ENCODE data around the gene ABCA5. TPM values are rescaled to one million over a fixed set of nuclear protein-coding genes. Genes with fewer than 3 reads are reported as not detected.

Gene ABCA5
- total and polyA plus RNA-seq, 4 donors: 18.7 to 84.4 (median 48.8) TPM

DNA sequence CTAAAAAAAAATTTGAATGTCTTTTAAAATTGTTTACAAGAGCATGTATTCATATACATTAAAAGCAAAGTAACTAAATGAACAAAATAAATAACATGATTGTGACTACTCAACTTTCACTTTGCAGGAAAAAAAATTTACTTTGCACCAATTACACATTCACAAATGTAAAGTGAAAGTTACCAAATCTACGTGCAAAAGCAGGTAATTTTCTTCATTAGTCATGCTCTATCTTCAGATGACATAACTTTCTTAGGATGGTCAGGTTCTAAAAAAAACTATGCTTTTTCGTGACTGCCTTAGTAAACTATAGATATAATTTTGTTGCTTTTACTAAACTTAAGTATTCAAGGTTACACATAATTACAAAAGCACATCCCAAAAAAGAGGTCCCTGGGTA is 81.3 kb downstream of the ABCA5 start:
- Histone ChIP-seq H3K27ac (ENCODE audit: low read depth in 1 of 2, low read length in 2 of 2) (no peak overlapping the region), H3K9ac (ENCODE audit: low read depth in 1 of 2, low read length in 2 of 2) (peak overlapping the region; percentile 27 to 62), H3K9me3 (ENCODE audit: control insufficient read depth in 4 of 4, low read length in 3 of 4) (no peaks in the 10 kb centered on the region), H3K4me1 (ENCODE audit: control insufficient read depth in 4 of 4, insufficient read depth in 4 of 4, low read length in 3 of 4) (peaks cover 0 to 10% (median 9%) of the 10 kb centered on the region in 4 donors), H3K4me3 (ENCODE audit: low read depth in 1 of 3, low read length in 3 of 3) (no peak overlapping the region), H3K27me3 (ENCODE audit: control insufficient read depth in 4 of 4, insufficient read depth in 4 of 4, low read length in 3 of 4) (no peaks in the 10 kb centered on the region), H3K36me3 (ENCODE audit: control insufficient read depth in 4 of 4, insufficient read depth in 3 of 4, low read depth in 1 of 4, low read length in 3 of 4) (peaks cover 0 to 17% (median 6%) of the 10 kb centered on the region in 4 donors)
- WGBS: 28% methylated on average over 2 of the region's 2 CpGs
- no peak for TF ChIP-seq TAF1 (conservative IDR thresholded peaks at IDR 0.05)
- TF ChIP-seq, protein P1, sequence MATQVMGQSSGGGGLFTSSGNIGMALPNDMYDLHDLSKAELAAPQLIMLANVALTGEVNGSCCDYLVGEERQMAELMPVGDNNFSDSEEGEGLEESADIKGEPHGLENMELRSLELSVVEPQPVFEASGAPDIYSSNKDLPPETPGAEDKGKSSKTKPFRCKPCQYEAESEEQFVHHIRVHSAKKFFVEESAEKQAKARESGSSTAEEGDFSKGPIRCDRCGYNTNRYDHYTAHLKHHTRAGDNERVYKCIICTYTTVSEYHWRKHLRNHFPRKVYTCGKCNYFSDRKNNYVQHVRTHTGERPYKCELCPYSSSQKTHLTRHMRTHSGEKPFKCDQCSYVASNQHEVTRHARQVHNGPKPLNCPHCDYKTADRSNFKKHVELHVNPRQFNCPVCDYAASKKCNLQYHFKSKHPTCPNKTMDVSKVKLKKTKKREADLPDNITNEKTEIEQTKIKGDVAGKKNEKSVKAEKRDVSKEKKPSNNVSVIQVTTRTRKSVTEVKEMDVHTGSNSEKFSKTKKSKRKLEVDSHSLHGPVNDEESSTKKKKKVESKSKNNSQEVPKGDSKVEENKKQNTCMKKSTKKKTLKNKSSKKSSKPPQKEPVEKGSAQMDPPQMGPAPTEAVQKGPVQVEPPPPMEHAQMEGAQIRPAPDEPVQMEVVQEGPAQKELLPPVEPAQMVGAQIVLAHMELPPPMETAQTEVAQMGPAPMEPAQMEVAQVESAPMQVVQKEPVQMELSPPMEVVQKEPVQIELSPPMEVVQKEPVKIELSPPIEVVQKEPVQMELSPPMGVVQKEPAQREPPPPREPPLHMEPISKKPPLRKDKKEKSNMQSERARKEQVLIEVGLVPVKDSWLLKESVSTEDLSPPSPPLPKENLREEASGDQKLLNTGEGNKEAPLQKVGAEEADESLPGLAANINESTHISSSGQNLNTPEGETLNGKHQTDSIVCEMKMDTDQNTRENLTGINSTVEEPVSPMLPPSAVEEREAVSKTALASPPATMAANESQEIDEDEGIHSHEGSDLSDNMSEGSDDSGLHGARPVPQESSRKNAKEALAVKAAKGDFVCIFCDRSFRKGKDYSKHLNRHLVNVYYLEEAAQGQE (IDR thresholded peaks at IDR 0.05): no peak
- TF ChIP-seq ZBTB33 (IDR thresholded peaks at IDR 0.05): no peak
- no peak for TF ChIP-seq JUND (IDR thresholded peaks at IDR 0.05)
- no peak for TF ChIP-seq HNF4G (IDR thresholded peaks at IDR 0.05)
- TF ChIP-seq, protein P2, sequence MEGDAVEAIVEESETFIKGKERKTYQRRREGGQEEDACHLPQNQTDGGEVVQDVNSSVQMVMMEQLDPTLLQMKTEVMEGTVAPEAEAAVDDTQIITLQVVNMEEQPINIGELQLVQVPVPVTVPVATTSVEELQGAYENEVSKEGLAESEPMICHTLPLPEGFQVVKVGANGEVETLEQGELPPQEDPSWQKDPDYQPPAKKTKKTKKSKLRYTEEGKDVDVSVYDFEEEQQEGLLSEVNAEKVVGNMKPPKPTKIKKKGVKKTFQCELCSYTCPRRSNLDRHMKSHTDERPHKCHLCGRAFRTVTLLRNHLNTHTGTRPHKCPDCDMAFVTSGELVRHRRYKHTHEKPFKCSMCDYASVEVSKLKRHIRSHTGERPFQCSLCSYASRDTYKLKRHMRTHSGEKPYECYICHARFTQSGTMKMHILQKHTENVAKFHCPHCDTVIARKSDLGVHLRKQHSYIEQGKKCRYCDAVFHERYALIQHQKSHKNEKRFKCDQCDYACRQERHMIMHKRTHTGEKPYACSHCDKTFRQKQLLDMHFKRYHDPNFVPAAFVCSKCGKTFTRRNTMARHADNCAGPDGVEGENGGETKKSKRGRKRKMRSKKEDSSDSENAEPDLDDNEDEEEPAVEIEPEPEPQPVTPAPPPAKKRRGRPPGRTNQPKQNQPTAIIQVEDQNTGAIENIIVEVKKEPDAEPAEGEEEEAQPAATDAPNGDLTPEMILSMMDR (IDR thresholded peaks at IDR 0.05; ENCODE audit: low read depth, low read length, missing input control): no peak
- no peak for TF ChIP-seq NR2F2 (IDR thresholded peaks at IDR 0.05)
- no peak for TF ChIP-seq GABPA (IDR thresholded peaks at IDR 0.05 in 1 of 2, conservative IDR thresholded peaks at IDR 0.05 in 1 of 2)
- TF ChIP-seq FOXA1 (IDR thresholded peaks at IDR 0.05): no peak
- no peak for TF ChIP-seq EGR1 (IDR thresholded peaks at IDR 0.05; ENCODE audit: low read depth in 2 of 2)
- no peak for DNase-seq (ENCODE audit: low spot score)

GRCh38 chr17:69239611-69240600 is 87.0 kb downstream of the ABCA5 start:
- WGBS: 96% methylated on average over 8 of the region's 8 CpGs
- no peaks in the 10 kb centered on the region for H3K9me3 ChIP-seq (ENCODE audit: control insufficient read depth in 4 of 4, low read length in 3 of 4)
- DNase-seq (ENCODE audit: low spot score): no peak
- no peaks in the 10 kb centered on the region for H3K27me3 ChIP-seq (ENCODE audit: control insufficient read depth in 4 of 4, insufficient read depth in 4 of 4, low read length in 3 of 4)
- no peaks in the 10 kb centered on the region for H3K4me1 ChIP-seq (ENCODE audit: control insufficient read depth in 4 of 4, insufficient read depth in 4 of 4, low read length in 3 of 4)
- no peak overlapping the region for H3K27ac ChIP-seq (ENCODE audit: low read depth in 1 of 2, low read length in 2 of 2)
- TF ChIP-seq, protein P2 (IDR thresholded peaks at IDR 0.05; ENCODE audit: low read depth, low read length, missing input control): no peak
- H3K36me3 ChIP-seq (ENCODE audit: control insufficient read depth in 4 of 4, insufficient read depth in 3 of 4, low read depth in 1 of 4, low read length in 3 of 4): peaks cover 0 to 5% (median 2%) of the 10 kb centered on the region in 4 donors
- H3K4me3 ChIP-seq (ENCODE audit: low read depth in 1 of 3, low read length in 3 of 3): no peak overlapping the region
- H3K9ac ChIP-seq (ENCODE audit: low read depth in 1 of 2, low read length in 2 of 2): no peak overlapping the region

Data from liver (tissue), 9 donors.